ENCODE measurements around the gene MTHFD1L. TPM values are rescaled to one million over a fixed set of nuclear protein-coding genes. Genes with fewer than 3 reads are reported as not detected.

MTHFD1L gene
- total RNA-seq, 4 donors from 2014 or later: 4.3 to 23.1 (median 4.7) TPM

GRCh38 chr6:151014404-151015100, 149.1 kb downstream of the MTHFD1L start:
- Histone ChIP-seq H3K27me3 (no peaks in the 10 kb centered on the region), H3K9me3 (no peaks in the 10 kb centered on the region), H3K36me3 (no peaks in the 10 kb centered on the region), H3K4me1 (no peaks in the 10 kb centered on the region), H3K4me3 (no peak overlapping the region), H3K27ac (no peak overlapping the region)
- peak; percentile 33 to 82 (median 75) for DNase-seq
- TF ChIP-seq POLR2A (IDR thresholded peaks at IDR 0.05): no peak
- peak; percentile 86 to 98 (median 97) for TF ChIP-seq CTCF (IDR thresholded peaks at IDR 0.05)

GRCh38 chr6:151015101-151015700, 149.7 kb downstream of the MTHFD1L start:
- no peaks in the 10 kb centered on the region for H3K9me3 ChIP-seq
- H3K4me1 ChIP-seq: no peaks in the 10 kb centered on the region
- DNase-seq: no peak
- H3K27me3 ChIP-seq: no peaks in the 10 kb centered on the region
- no peak overlapping the region for H3K27ac ChIP-seq
- no peak overlapping the region for H3K4me3 ChIP-seq
- TF ChIP-seq CTCF (IDR thresholded peaks at IDR 0.05) (no peak), POLR2A (IDR thresholded peaks at IDR 0.05) (no peak)
- no peaks in the 10 kb centered on the region for H3K36me3 ChIP-seq

- TF ChIP-seq POLR2A (IDR thresholded peaks at IDR 0.05): no peak
- no peak for TF ChIP-seq CTCF (IDR thresholded peaks at IDR 0.05)
- H3K9me3 ChIP-seq: no peaks in the 10 kb centered on the region
- DNase-seq: no peak
These were observed 150.6 kb downstream of the MTHFD1L start for GRCh38 chr6:151016107-151016506.

GRCh38 chr6:151018046-151018445, 152.5 kb downstream of the MTHFD1L start:
- Histone ChIP-seq H3K4me1 (no peaks in the 10 kb centered on the region), H3K27ac (no peak overlapping the region), H3K36me3 (no peaks in the 10 kb centered on the region), H3K27me3 (no peaks in the 10 kb centered on the region), H3K4me3 (no peak overlapping the region), H3K9me3 (no peaks in the 10 kb centered on the region)
- no peak for DNase-seq
- TF ChIP-seq CTCF (IDR thresholded peaks at IDR 0.05) (no peak), POLR2A (IDR thresholded peaks at IDR 0.05) (no peak)

More at GRCh38 chr6:151016107-151016506, 150.6 kb downstream of the MTHFD1L start:
- no peaks in the 10 kb centered on the region for H3K4me1 ChIP-seq
- no peaks in the 10 kb centered on the region for H3K36me3 ChIP-seq
- H3K27ac ChIP-seq: no peak overlapping the region
- H3K4me3 ChIP-seq: no peak overlapping the region
- H3K27me3 ChIP-seq: no peaks in the 10 kb centered on the region

GRCh38 chr6:151018911-151019782, 153.6 kb downstream of the MTHFD1L start:
- Histone ChIP-seq H3K27ac (no peak overlapping the region), H3K4me3 (no peak overlapping the region), H3K27me3 (no peaks in the 10 kb centered on the region), H3K4me1 (no peaks in the 10 kb centered on the region), H3K9me3 (no peaks in the 10 kb centered on the region), H3K36me3 (no peaks in the 10 kb centered on the region)
- no peak for DNase-seq
- TF ChIP-seq POLR2A (IDR thresholded peaks at IDR 0.05) (no peak), CTCF (IDR thresholded peaks at IDR 0.05) (no peak)

Measured in Peyer's patch (tissue), 4 donors.